ENCODE measurements around the gene PRSS57.
"Not testable (repeated sequence)": the region's sequence is repeated elsewhere in the genome, so short reads cannot be mapped to it uniquely, and the experiment has no call there.

The PRSS57 gene

DNA sequence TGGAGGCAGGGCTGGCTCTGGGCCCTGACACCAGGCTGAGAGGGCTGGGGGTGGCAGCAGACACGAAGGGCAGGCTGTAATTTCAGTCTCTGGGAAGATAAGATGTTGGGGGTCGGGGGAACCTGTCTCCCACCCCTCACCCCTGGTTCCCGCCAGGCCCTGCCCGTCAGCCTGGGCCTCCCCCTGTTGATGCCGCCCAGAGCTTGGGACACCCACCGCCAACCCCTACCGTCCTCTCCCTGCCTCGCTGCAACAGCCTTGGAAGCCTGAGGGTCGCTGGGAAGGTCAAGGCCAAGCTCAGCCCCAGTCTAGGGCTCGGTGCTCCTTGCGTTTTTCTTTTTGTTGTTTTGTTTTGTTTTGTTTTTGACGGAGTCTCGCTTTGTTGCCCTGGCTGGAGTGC, 28.0 kb upstream of the PRSS57 start:
- no peak for DNase-seq (ENCODE audit: low read depth)

DNA sequence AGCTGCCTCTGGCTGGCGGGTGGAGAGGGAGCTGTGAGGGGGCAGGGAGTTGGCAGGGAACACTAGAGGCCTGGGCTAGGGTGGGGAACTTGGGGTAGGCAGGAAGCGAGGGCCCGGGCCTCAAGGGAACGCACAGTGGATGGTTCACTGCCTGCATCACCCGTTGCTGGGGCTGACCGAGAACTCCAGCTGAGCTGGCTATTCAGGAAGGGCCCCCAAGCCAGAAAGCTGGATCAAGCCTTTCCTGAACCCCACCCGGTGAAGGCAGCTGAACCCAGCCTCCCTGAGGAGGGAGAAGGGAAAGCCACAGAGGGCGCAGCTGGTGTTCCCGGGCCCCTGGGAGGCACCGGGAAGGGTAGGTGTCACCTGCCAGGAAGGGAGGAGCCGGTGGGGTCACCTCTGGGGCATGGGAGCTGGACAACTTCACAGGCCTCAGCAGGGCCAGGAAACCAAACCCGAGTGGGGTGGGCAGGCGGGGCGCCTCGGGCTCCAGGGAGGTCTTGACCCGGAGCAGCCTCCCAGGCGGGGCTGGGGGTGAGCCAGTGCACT, 27.4 kb upstream of the PRSS57 start:
- no peak for DNase-seq (ENCODE audit: low read depth)

DNA sequence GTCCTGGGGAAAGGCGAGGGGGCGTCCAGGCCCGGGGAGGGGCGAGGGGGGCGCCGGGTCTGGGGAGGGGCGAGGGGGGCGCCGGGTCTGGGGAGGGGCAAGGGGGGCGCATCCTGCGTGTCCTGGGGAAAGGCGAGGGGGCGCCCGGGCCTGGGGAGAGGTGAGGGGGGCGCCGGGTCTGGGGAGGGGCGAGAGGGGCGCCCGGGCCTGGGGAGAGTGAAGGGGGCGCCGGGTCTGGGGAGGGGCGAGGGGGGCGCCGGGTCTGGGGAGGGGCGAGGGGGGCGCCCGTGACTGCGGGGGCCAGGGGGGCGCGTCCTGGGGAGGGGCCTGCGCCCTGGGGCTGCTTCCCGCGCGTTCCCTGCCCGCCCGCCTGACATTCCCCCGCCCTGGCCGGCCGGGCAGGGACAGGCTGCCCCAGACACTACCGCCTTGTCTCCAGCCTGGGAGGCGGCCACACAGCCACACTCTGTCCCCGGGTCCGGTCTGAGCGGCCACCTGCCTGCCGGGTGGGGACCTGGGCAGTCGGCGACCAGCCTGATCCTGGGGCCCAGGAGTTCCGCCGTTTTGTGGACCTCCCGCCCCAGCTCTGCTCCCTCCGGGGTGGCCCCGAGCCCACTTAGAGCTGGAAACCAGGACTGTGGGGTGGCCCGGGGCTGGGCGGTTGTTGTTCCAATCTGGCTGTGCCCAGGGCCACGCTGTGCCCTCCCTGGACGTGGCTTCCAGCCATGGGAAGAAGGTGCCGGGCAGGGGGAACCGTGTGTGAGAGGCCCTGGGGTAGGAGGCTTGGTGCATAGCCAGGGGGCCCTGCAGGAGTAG, 25.3 kb upstream of the PRSS57 start:
- DNase-seq (ENCODE audit: low read depth) = no peak

DNA sequence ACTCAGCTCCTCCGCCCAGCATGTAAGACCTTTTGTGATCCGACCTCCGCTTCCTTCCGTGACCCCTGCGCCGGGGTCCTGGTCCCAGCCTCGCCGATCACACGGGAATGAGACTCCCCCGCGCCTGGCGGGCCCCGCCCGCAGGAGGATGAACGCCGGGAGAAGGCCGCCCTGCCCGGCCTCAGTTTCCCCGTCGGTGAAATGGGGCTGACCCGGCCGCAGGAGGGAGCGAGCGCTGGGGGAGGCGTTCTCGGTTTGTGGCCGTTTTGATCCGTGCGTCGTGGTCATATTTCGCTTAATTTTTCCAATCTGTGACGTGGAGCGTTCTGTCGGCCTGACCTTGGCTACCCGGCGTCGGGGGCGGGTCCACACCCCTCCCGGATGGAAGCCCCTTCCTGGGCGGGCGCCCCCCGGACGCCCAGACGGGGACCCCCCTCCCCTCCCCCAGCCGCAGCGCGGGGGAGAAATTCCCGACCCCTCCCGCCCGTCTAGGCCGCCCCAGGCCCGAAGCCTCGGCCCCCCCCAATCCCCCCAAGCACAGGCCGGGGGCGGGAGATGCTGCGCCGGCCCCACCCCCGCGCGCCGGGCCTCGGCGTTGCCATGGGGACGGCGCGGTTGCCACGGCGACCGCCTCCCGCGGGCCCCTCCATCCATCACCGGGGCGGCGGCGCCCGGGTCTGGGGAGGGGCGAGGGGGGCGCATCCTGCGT, 24.5 kb upstream of the PRSS57 start:
- DNase-seq (ENCODE audit: low read depth) = no peak

DNA sequence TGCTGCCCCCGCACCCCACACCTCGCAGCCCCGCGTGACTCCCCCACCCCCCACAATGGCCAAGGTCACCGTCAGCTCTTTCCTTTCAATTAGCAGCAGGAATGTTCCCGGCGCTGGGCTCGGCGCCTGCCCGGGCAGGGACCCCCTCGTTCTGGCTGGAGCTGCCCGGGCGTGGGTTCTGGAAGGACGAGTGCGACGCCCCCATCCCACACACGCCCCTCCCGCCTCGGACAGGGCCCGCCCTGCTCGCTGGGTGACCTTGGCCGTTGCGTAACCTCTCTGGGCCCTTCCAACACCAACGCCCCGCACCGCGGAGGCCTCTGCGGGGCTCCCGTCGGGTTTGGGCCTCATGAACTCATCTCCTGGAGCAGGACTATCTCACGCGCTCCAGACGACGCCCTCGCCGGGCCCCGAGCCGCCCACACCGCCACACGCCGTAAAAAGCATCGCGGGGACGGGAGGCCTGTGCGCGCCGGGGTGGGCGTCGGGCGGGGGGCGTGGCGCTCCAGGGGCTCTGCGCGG, 23.8 kb upstream of the PRSS57 start:
- peak; percentile 23 for DNase-seq (ENCODE audit: low read depth)

DNA sequence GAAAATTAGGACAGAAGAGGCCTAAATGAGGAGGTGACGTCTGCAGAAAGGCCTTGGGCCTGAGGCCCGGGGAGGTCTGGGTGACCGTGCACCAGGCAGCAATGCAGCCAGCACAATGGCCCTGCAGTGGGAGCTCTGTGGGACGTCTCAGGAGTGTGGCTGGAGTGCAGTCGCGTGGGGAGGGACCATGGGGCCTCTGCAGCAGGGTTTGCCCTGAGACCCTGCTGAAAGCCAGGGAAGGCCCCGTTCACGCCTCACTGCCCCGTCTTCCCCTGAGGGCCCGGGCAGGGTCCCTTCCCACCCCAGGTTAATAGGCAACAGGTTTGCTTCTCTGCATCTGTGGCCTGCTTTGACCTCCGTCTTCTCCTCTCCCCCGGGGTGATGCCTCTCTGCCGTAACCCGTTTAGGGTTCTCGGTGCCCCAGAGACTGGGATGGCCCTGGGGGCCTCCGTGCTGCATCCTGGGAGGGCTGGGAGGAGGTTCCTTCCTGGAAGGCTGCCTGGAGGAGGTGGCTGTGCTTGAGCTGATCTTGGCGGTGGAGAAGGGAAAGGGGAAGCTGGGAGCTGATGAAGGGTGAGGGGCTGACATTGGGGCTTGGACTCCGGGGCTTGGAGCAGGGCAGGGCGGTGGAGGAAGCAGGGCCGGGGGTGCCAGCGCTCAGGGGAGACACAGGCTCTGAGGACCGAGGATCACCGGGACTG, 23.1 kb upstream of the PRSS57 start:
- DNase-seq (ENCODE audit: low read depth) = no peak

DNA sequence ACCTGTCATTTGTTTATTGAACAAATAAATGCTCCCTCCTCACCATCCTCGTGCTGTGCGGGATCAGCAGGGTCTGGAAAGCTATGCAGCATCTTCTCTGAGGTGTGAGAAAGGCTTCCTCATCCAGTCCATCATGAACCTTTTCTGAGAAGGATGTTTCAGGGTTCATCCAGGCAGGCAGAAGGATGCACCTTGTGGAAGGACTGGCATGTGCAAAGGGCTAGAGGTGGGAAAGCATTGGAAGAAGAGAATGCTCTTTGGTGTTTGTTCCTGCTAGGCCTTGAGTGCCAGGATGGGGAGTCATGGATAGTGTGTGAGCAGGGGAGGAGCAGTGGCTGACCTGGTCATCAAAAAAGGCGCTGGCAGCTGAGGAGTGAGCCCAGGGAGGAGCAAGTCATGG, 20.1 kb upstream of the PRSS57 start:
- DNase-seq (ENCODE audit: low read depth) = no peak

DNA sequence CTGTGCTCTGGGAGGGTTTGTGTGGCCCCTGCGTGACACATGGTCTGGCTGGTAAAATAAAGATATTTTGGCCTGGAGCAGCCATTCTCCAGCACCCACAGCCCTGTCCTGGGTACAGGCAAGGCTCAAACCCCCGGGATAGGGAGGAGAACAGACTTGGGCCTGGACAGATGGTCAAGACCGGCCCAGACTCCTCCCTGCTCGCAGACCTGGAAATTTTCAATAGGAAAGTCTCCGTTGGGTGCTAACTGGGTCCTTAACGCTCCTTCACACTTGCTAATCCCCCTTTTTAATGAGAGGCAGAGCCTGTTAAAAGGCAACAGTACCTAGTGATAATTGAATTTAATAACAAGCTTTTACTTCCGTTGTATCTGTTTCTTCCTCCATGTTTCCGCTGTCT, 16.0 kb upstream of the PRSS57 start:
- no peak for DNase-seq (ENCODE audit: low read depth)

DNA sequence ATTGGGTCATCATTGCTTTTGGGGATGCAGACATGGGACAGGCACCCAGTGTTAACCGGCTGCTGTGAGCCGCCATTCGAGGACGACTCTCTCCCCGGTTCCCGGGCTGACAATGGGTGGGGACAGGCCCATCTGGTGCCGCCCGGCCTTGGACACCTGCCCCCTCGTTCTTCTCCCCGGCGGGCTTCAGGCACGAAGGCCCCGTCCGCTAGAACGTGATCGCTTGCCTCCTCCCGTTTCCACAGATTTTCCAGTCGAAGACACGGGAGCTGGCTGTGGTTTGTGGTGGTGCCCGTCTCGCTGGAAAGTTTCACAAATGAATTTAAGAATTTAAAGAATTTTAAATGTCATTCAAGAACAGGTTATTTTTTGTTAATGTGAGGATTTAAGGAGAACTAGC, 15.5 kb upstream of the PRSS57 start:
- DNase-seq (ENCODE audit: low read depth) = no peak

DNA sequence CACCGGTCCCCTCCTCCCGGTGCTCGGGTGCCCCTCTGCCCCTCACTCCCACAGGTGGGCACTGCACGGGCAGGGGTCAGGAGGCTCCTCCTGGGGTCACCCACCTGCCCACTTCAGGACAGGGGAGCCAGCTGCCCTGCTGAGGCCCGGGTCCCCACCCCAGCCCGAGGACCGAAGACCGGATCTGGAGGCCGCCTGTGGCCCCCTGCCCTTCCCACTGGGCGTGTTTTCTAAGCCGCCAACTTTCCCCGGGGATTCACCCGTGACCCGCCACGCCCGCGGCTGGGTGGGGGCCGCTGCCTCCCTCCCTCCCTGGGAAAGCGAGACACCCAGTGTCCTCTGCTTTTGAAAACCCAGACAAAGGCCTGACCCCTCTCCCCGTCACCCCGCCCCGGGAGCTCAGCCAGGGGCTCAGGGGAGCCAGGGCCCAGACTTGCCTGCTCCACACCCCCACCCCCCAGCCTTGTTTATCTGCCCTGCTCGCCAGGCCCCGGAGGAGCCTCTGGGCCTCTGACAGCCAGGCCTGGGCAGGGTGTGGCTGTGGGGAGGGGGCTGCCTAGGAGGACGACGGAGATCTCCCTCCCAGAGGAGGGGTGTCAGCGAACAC, 14.8 kb upstream of the PRSS57 start:
- DNase-seq (ENCODE audit: low read depth) = no peak

DNA sequence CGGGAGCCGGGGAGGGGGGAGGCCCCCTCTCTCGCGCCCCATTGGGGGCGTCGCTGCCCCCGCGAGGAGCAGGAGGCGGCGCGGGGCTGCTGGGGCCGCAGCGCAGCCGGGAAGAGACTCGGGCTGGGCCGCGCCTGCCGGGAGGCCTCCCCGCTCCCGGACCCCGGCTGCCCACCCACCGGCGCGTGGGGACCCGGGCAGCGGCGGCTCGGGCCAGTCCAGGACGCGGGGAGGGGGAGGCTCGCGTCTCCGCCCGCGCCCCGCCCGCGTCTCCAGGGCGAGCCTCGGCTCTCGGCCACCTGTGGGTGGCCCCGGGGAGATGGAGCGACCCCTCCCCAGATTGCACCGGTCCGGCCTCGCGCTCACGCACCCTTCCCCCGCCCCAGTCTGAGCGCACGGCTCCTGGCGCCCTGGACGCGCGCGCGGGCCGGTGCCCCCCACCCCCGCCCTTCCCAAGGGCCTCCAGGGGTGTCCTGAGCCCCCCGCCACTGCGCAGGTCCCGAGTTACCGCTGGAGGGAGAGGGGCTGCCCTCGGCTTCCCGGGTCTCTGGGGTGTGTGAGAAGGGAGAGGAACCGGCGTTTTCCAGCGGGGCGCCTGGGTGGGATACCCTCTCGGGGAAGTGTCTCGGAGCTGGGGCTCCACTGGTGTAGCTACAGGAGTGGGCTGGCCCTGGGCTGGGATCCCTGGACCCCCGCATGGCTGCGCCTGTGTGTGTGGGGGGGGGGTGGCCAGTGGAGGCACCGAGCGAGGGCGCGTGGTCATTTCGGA, 14.1 kb upstream of the PRSS57 start:
- DNase-seq (ENCODE audit: low read depth) = no peak

DNA sequence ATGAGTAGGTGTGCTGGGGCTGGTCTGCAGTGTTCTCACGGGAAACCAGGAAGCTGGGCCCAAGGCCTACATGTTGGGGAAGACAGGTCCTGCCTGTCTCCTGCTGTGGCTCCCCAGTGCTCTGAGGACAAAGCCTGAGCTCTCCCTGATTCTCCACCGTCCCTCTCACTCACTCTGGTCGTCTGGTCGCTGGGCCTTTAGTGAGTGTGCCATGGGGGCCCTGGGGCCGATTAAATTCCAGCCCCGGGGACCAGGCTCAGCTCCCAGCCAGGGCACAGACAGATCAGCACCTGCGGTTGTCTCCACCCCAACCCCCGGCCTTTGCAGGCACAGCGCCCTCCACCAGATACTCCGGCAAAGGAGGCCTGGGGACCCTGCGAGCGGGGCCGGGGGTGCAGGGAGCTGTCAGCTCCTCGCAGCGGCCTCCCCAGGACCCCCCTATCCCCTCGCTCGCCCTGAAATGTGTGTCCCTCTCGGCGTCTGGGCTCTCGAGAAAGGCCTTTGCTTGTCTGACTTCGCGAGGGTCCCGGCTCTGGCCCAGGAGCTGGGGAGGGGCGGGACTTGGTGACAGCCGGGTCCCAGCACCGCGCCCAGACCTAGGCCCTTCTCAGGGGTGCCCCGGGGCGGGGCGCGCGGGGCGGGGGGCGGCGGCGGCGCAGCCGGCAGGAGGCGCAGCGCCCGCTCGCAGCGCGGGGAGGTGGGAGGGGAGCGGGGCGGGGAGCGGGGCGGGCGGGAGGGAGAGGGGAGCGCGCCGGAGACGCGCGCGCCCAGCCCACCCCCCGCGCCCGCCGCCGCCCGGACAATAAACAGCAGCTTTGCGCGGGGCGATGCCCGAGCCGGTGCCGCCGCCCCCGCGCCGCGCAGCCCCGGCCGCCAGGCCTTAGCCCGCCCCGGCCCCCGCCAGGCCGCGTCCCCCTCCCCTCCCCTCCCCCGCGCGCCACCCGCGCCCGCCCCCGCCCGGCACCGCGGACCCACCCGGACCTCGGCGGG, 13.2 kb upstream of the PRSS57 start, which contains the start of gene PALM:
PALM (plus strand) TSS at position 782 of the 990 bp plus-strand sequence. CDS start 212 bp downstream, outside the sequence.
- DNase-seq (ENCODE audit: low read depth) = no peak

DNA sequence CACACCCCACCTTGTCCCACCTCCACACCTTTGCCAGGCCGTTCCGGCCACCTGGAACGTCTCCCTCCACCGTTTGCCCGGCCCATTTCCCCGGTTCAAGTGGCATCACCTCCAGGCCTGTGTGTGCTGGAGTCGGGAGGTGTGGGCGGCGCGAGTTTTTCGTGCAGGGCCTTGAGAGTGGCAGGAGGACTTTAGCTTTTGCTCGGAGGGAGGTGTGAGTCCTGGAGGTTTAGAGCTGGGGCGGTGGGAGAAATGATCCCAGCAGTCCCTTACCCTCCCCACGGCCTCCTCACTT, 9.1 kb upstream of the PRSS57 start:
- no peak for DNase-seq (ENCODE audit: low read depth)

DNA sequence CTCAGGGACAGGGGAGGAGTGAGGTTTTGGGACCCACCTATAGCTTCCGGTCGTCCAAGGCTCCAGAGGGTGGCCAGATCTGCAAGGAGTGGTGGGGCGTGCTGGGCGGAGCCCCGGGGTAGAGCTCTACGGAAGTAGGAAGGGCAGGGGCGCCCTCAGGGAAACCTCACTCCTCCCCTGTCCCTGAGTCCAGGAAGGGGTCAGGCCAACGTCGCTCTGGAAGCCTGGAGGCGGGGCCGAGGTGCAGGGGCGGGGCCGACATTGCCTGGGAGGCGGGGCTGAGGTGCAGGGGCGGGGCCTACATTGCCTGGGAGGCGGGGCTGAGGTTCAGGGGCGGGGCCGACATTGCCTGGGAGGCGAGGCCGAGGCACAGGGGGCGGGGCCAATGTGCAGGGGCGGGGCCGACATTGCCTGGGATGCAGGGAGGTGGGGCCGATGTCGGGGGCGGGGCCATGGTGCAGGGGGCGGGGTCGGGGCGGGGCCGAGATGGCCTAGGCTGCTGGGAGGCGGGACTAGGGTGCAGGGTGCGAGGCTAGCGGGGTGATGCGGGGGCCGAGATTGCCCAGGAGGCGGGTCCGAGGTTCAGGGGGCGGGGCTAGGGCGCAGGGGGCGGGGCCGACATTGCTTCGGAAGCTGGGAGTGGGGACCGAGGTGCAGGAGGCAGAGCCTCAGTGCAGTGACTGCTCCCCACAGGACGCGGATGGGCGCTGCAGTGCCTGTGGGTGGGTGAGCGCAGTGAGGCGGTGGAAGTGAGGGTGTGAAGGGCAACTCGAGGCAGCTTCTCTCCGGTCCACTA, 8.6 kb upstream of the PRSS57 start:
- peak; percentile 47 for DNase-seq (ENCODE audit: low read depth)

DNA sequence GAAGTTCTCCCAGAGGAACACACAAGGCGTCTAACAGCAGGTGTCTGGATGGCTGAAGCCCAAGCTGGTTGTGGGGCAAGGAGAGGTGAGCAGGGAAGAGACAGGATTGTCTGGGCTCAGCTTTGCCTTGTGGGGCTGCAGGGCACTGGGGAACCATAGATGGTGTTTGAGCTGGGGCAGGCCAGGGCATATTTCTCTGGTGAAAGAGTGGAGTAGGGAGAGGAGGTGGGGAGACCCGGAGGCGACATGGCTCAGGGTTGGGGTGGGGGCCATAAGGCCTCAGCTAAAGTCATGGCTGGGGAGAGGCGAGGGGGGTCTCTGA, 8.0 kb upstream of the PRSS57 start:
- DNase-seq (ENCODE audit: low read depth) = no peak

DNA sequence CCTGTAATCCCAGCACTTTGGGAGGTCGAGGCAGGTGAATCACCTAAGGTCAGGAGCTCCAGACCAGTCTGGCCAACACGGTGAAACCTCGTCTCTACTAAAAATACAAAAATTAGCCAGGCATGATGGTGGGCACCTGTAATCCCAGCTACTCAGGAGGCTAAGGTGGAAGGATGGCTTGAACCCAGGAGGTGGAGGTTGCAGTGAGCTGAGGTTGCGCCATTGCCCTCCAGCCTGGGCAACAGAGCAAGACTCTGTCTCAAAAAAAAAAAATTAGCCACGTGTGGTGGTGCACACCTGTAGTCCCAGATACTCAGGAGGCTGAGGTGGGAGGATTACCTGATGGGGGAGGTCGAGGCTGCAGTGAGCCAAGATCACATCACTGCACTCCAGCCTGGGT, 7.6 kb upstream of the PRSS57 start:
- not testable (repeated sequence) for DNase-seq (ENCODE audit: low read depth)

DNA sequence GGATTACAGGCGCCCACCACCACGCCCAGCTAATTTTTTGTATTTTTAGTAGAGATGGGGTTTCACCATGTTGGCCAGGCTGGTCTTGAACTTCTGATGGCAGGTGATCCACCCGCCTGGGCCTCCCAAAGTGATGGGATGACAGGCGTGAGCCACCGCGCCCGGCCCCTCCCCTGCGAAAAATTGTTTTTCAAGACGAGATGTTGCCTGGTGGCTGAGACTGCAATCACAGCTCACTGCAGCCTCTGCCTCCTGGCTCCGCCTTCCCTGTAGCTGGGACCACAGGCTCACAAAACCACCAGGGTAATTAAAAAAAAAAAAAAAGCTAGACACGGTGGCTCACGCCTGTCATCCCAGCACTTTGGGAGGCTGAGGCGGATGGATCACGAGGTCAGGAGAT, 4.6 kb upstream of the PRSS57 start:
- DNase-seq (ENCODE audit: low read depth) = not testable (repeated sequence)

DNA sequence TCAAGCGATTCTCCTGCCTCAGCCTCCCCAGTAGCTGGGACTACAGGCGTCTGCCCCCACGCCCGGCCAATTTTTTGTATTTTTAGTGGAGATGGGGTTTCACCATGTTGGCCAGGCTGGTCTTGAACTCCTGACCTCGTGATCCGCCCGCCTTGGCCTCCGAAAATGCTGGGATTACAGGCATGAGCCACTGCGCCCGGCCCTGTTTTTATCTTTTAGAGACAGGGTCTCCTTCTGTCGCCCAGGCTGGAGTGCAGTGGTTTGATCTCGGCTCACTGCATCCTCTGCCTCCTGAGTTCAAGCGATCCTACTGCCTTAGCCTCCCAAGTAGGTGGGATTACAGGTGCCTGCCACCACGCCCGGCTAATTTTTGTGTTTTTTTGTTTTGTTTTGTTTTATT, 3.3 kb upstream of the PRSS57 start:
- not testable (repeated sequence) for DNase-seq (ENCODE audit: low read depth)

Measured in iris pigment epithelial cell (primary cell).